ENCODE data around the gene CLCN4.
A peak's percentile ranks its signal among the peaks of the same experiment; 100 is the strongest.

Gene CLCN4

DNA sequence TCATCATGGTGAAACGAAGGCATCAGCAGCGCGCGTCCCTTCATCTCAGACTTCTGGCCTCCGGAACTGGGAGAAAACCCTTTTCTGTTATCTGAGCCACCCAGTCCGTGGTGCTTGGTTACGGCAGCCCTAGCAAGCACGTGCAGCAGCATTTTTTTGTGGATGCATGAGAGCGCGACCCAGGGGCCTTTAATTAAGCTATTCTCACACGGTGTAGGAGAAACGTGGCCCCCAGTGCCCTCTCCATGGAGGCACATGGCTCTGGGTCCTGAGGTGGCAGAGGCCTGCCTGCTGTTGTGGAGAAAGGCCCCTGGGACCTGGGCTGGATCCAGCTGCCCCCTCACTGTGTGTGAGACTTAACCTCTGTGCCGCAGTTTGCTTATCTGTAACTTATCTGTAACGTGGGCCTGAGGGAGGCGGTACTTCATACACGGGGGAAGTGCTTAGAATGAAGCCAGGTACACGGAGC is 9.5 kb downstream of the CLCN4 start:
- DNase-seq (ENCODE audit: low read depth), result no peak
- H3K4me3 ChIP-seq (ENCODE audit: low read length), result no peak overlapping the region
- no peak for TF ChIP-seq CTCF (conservative IDR thresholded peaks at IDR 0.05; ENCODE audit: low read length)

DNA sequence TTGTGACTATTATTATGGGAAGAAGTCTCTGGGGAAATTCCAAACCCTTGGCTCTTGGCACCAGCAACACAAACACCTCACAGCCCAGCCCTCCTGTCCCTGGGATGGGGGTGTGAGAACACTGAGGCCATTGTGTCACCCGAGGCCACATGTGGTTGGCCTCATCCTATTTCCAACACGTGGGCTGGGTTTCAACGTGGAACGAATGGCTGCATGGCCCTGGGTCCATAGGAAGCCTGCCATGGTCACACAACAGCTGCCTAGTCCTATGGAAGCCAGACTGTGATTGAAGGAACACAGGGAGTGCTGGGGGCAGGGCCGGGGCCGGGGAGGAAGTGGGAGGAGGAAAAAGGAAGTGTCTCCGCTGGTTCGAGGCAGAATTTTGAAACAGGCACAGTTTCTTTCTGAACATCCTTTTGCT is 10.0 kb downstream of the CLCN4 start:
- H3K4me3 ChIP-seq (ENCODE audit: low read length), result no peak overlapping the region
- DNase-seq (ENCODE audit: low read depth), result no peak
- TF ChIP-seq CTCF (conservative IDR thresholded peaks at IDR 0.05; ENCODE audit: low read length), result no peak

DNA sequence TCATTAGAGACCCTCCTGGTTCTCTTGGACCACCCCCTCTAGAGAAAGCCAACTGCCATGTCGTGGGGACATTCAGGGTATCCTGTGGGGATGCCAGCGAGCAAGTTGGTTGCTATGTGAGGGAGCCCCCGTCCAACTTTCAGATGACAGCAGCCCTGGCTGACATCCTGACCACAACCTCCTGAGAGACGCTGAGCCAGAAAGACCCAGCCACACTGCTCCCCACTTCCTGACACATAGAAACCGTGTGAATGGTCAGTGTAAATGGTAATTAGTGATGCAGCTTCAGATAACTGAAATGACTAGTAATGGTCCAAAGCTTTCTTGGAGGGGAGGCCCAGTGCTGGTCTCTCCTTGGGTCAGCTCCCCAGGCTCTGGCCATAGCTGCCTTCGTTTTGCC is 10.8 kb downstream of the CLCN4 start:
- DNase-seq (ENCODE audit: low read depth), result no peak
- no peak for TF ChIP-seq CTCF (conservative IDR thresholded peaks at IDR 0.05; ENCODE audit: low read length)

DNA sequence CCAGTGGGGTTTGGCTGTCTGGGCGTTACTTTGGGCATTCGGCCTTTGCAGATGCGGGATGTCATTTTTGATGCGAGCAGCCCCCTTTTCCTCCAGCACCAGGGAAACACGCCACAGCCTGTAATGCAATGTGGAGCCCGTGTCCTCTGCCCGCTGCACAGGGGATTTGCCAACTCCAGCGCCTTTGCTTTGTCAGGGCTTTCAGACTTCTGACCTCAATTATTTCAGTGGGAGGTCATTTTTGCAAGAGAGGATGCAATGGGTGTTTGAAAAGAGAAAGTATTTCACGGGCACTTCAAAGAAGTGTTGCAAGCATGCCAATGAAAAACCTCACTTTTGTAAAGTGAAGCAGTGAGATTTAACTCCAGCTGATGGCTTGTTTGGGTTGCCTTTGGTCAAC is 11.5 kb downstream of the CLCN4 start:
- no peak overlapping the region for H3K4me3 ChIP-seq (ENCODE audit: low read length)
- peak; percentile 44 for DNase-seq (ENCODE audit: low read depth)
- TF ChIP-seq CTCF (conservative IDR thresholded peaks at IDR 0.05; ENCODE audit: low read length), result no peak

More for the DNA sequence above, 10.8 kb downstream of the CLCN4 start:
- no peak overlapping the region for H3K4me3 ChIP-seq (ENCODE audit: low read length)

GRCh38 chrX:10169175-10169574 is 12.4 kb downstream of the CLCN4 start:
- no peak overlapping the region for H3K4me3 ChIP-seq (ENCODE audit: low read length)
- DNase-seq (ENCODE audit: low read depth), result no peak
- TF ChIP-seq CTCF (conservative IDR thresholded peaks at IDR 0.05; ENCODE audit: low read length), result no peak

GRCh38 chrX:10171249-10171648 is 14.5 kb downstream of the CLCN4 start:
- H3K4me3 ChIP-seq (ENCODE audit: low read length), result no peak overlapping the region
- TF ChIP-seq CTCF (conservative IDR thresholded peaks at IDR 0.05; ENCODE audit: low read length), result no peak
- no peak for DNase-seq (ENCODE audit: low read depth)

- H3K4me3 ChIP-seq (ENCODE audit: low read length), result no peak overlapping the region
- no peak for TF ChIP-seq CTCF (conservative IDR thresholded peaks at IDR 0.05; ENCODE audit: low read length)
- peak; percentile 6 for DNase-seq (ENCODE audit: low read depth)
These were observed 16.1 kb downstream of the CLCN4 start for GRCh38 chrX:10172877-10173276.

Measured in AG10803 (cell line).